Breast epithelium (tissue), 3 donors: ENCODE data around the gene CTNNA3.

ENCODE experiments used
- CTCF ChIP-seq, 3 donors: fragments of 450-650 bp; IDR thresholded peaks; one replicate each; pipeline ENCODE4 v1.5.1; 2016 to 2017; ENCODE audit warnings: antibody characterized with exemption in 3 of 3, mild to moderate bottlenecking in 3 of 3, moderate library complexity in 3 of 3
- POLR2A ChIP-seq: fragments of 450-650 bp; IDR thresholded peaks from one replicate; pipeline ENCODE4 v1.6.1; 2016; ENCODE audit warnings: antibody characterized with exemption, mild to moderate bottlenecking, moderate library complexity
- POLR2AphosphoS5 ChIP-seq, 3 donors: sonication (generic); formaldehyde crosslinking; IDR thresholded peaks; one replicate each; pipeline ENCODE4 v1.6.1; 2017; ENCODE audit warnings: antibody characterized with exemption in 3 of 3

- TF ChIP-seq POLR2A (no peak), POLR2AphosphoS5 (IDR thresholded peaks at IDR 0.05) (no peak), CTCF (IDR thresholded peaks at IDR 0.05) (no peak)
Measured at GRCh38 chr10:66981361-66982052, 714.5 kb downstream of the CTNNA3 start.
